Measurements from ENCODE around the gene MAML3. TPM values are rescaled to one million over a fixed set of nuclear protein-coding genes. Genes with fewer than 3 reads are reported as not detected.

MAML3 gene
- total and polyA plus RNA-seq, 2 experiments from 2014 or later = 4.1 to 11.2 TPM

GRCh38 chr4:139814323-139815015 is 339.5 kb downstream of the MAML3 start:
- TF ChIP-seq EZH2phosphoT487 (IDR thresholded peaks at IDR 0.05; ENCODE audit: low read depth, severe bottlenecking, unreplicated experiment) (no peak), EZH2 (IDR thresholded peaks at IDR 0.05; ENCODE audit: borderline replicate concordance) (no peak), CTCF (IDR thresholded peaks at IDR 0.05; ENCODE audit: poor library complexity) (no peak)
- Histone ChIP-seq H3K27me3 (no peaks in the 10 kb centered on the region), H3K4me2 (no peak overlapping the region), H3K27ac (no peak overlapping the region), H2AFZ (no peak overlapping the region), H3K79me2 (peaks cover 5% of the 10 kb centered on the region), H3K9me3 (ENCODE audit: low read depth) (peaks cover 6% of the 10 kb centered on the region), H4K20me1 (ENCODE audit: insufficient read depth, poor library complexity, severe bottlenecking) (no peaks in the 10 kb centered on the region), H3K9me2 (replicated peaks; ENCODE audit: insufficient read depth) (no peaks in the 10 kb centered on the region), H3K4me1 (ENCODE audit: insufficient read depth) (peaks cover 18% of the 10 kb centered on the region), H3K4me3 (no peak overlapping the region), H3K36me3 (replicated peaks; ENCODE audit: insufficient read depth, low read depth) (no peaks in the 10 kb centered on the region)
- no peak for DNase-seq (ENCODE audit: low spot score)
- WGBS (ENCODE audit: low lambda C conversion rate, missing lambda C conversion rate) = 52% methylated on average over 8 of the region's 8 CpGs

GRCh38 chr4:139813881-139814280 is 340.1 kb downstream of the MAML3 start:
- Histone ChIP-seq H3K36me3 (replicated peaks; ENCODE audit: insufficient read depth, low read depth) (no peaks in the 10 kb centered on the region), H3K27me3 (no peaks in the 10 kb centered on the region), H3K4me1 (ENCODE audit: insufficient read depth) (peaks cover 24% of the 10 kb centered on the region), H4K20me1 (ENCODE audit: insufficient read depth, poor library complexity, severe bottlenecking) (no peaks in the 10 kb centered on the region), H3K4me2 (no peak overlapping the region), H2AFZ (no peak overlapping the region), H3K27ac (no peak overlapping the region), H3K9me3 (ENCODE audit: low read depth) (peaks cover 6% of the 10 kb centered on the region), H3K9me2 (replicated peaks; ENCODE audit: insufficient read depth) (no peaks in the 10 kb centered on the region), H3K4me3 (no peak overlapping the region), H3K79me2 (peaks cover 5% of the 10 kb centered on the region)
- TF ChIP-seq CTCF (IDR thresholded peaks at IDR 0.05; ENCODE audit: poor library complexity) (no peak), EZH2phosphoT487 (IDR thresholded peaks at IDR 0.05; ENCODE audit: low read depth, severe bottlenecking, unreplicated experiment) (no peak), EZH2 (IDR thresholded peaks at IDR 0.05; ENCODE audit: borderline replicate concordance) (no peak)
- 94% methylated on average over 3 of the region's 3 CpGs for WGBS (ENCODE audit: low lambda C conversion rate, missing lambda C conversion rate)
- no peak for DNase-seq (ENCODE audit: low spot score)

- no peaks in the 10 kb centered on the region for H3K36me3 ChIP-seq (replicated peaks; ENCODE audit: insufficient read depth, low read depth)
- no peak for TF ChIP-seq EZH2phosphoT487 (IDR thresholded peaks at IDR 0.05; ENCODE audit: low read depth, severe bottlenecking, unreplicated experiment)
- no peak for TF ChIP-seq EZH2 (IDR thresholded peaks at IDR 0.05; ENCODE audit: borderline replicate concordance)
- TF ChIP-seq CTCF (IDR thresholded peaks at IDR 0.05; ENCODE audit: poor library complexity) = no peak
- peaks cover 6% of the 10 kb centered on the region for H3K9me3 ChIP-seq (ENCODE audit: low read depth)
- H4K20me1 ChIP-seq (ENCODE audit: insufficient read depth, poor library complexity, severe bottlenecking) = no peaks in the 10 kb centered on the region
- no peak overlapping the region for H2AFZ ChIP-seq
- no peak overlapping the region for H3K4me3 ChIP-seq
- DNase-seq (ENCODE audit: low spot score) = no peak
- H3K9me2 ChIP-seq (replicated peaks; ENCODE audit: insufficient read depth) = no peaks in the 10 kb centered on the region
- H3K79me2 ChIP-seq = peaks cover 9% of the 10 kb centered on the region
- no peak overlapping the region for H3K4me2 ChIP-seq
- no peaks in the 10 kb centered on the region for H3K27me3 ChIP-seq
- H3K27ac ChIP-seq = no peak overlapping the region
- 89% methylated on average over 1 of the region's 1 CpG for WGBS (ENCODE audit: low lambda C conversion rate, missing lambda C conversion rate)
- peaks cover 32% of the 10 kb centered on the region for H3K4me1 ChIP-seq (ENCODE audit: insufficient read depth)
Measured at GRCh38 chr4:139810710-139811109, 343.3 kb downstream of the MAML3 start.

All from hepatocyte (in vitro differentiated cells).